ENCODE results near the gene KIF2A. TPM values are rescaled to one million over a fixed set of nuclear protein-coding genes. Genes with fewer than 3 reads are reported as not detected.

KIF2A gene
- total and polyA plus RNA-seq, 2 of the 8 experiments (the other 6 are each of a cell fraction or from before 2014, with no cell fraction given), result 18.4 to 97.1 TPM

DNA sequence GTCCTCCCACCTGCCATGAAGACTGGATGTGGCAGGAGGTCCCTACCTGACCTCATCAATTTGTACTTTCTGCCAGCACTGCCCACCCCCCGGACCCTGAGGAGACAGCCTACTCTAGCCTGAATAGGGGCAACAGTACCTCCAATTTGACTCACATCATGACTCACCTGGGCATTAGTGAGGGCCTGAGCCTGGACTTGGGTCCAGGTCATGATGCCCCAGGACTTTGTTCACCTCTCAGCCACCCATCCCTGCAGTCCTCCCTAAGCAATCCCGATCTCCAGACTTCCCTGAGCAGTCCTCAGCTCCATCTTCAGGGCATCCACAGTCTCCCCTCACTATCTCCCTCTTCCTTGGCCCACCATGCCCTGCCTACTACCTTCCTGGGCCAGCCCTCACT lies 28.1 kb downstream of the KIF2A start:
- Histone ChIP-seq H2BK12ac (ENCODE audit: low read depth, low read length) (no peak overlapping the region), H4K5ac (ENCODE audit: insufficient read length, low read depth, low read length) (no peak overlapping the region), H3K79me1 (ENCODE audit: low read depth, low read length) (peaks cover 12% of the 10 kb centered on the region), H2BK120ac (replicated peaks; ENCODE audit: low read depth, low read length) (no peak overlapping the region), H3K56ac (replicated peaks; ENCODE audit: insufficient read length, low read depth, low read length) (no peak overlapping the region), H3K27me3 (replicated peaks in 1 of 4; ENCODE audit: control insufficient read depth in 3 of 4, extremely low read depth in 1 of 4, insufficient read depth in 3 of 4, low read length in 3 of 4) (no peaks in the 10 kb centered on the region), H3K4me1 (replicated peaks in 1 of 4; ENCODE audit: control insufficient read depth in 3 of 4, insufficient read depth in 4 of 4, low read length in 3 of 4) (peaks cover 0 to 3% (median 0%) of the 10 kb centered on the region in 4 experiments; a peak in 2 of 7 replicates), H2BK20ac (ENCODE audit: low read length) (no peak overlapping the region), H2AK5ac (ENCODE audit: low read depth, low read length) (no peak overlapping the region), H3K9ac (replicated peaks in 1 of 4; ENCODE audit: extremely low read depth in 1 of 4, low read depth in 3 of 4, low read length in 3 of 4) (no peak overlapping the region), H3K23me2 (ENCODE audit: low read depth, low read length) (no peaks in the 10 kb centered on the region), H3K9me3 (ENCODE audit: insufficient read depth in 2 of 2, low read depth in 1 of 2, low read length in 1 of 2) (no peaks in the 10 kb centered on the region), H4K91ac (replicated peaks; ENCODE audit: insufficient read length, low read length) (no peak overlapping the region), H3K18ac (ENCODE audit: extremely low read depth, low read length) (no peak overlapping the region), H2BK5ac (ENCODE audit: low read depth, low read length) (no peak overlapping the region), H4K8ac (ENCODE audit: extremely low read depth, insufficient read depth, low read length) (no peak overlapping the region), H2AFZ (ENCODE audit: low read length) (no peak overlapping the region), H3K79me2 (ENCODE audit: control insufficient read depth in 1 of 2, insufficient read depth in 2 of 2, low read length in 2 of 2) (peaks cover 0 to 88% of the 10 kb centered on the region in 2 experiments; a peak in 2 of 4 replicates), H3K27ac (ENCODE audit: low read depth, low read length) (no peak overlapping the region), H4K20me1 (replicated peaks in 1 of 2; ENCODE audit: control insufficient read depth in 1 of 2, insufficient read depth in 2 of 2, low read length in 2 of 2) (peaks cover 9 to 19% of the 10 kb centered on the region in 2 experiments), H2BK15ac (ENCODE audit: low read length) (no peak overlapping the region), H3K36me3 (ENCODE audit: control insufficient read depth in 2 of 4, insufficient read depth in 4 of 4, low read length in 3 of 4) (no peaks in the 10 kb centered on the region; a peak in 1 of 8 replicates), H3K4me2 (ENCODE audit: insufficient read depth in 1 of 2, low read depth in 2 of 2, low read length in 2 of 2) (no peak overlapping the region), H3K14ac (ENCODE audit: insufficient read length) (no peak overlapping the region), H3K4ac (replicated peaks; ENCODE audit: insufficient read length, low read depth, low read length) (no peak overlapping the region), H3K4me3 (ENCODE audit: extremely low read depth in 1 of 4, insufficient read depth in 2 of 4, low read depth in 3 of 4, low read length in 4 of 4) (no peak overlapping the region), H3K23ac (ENCODE audit: insufficient read length) (no peak overlapping the region)
- ChIA-PET CTCF (ENCODE audit: partially characterized antibody) (interaction anchor here (1.3 kb wide), 1 partner anchor 10 kb away, joined by 7 read pairs; no protein-coding TSS in a partner anchor), POLR2A (ENCODE audit: partially characterized antibody) (interaction anchor here (1.0 kb wide), 1 partner anchor 15 kb away, joined by 3 read pairs; no protein-coding TSS in a partner anchor)
- DNase-seq (ENCODE audit: low read depth in 1 of 2, low spot score in 2 of 2) (no peak), FAIRE-seq (no peak)
- WGBS, 2 experiments (ENCODE audit: extremely low coverage in 1 of 2, insufficient coverage in 1 of 2, insufficient read length in 1 of 2, insufficient replicate concordance in 2 of 2, low coverage in 1 of 2, low lambda C conversion rate in 2 of 2, missing lambda C conversion rate in 1 of 2), result 100% methylated on average over 1 of the region's 2 CpGs; no CpG with 5 or more reads in 1 of the 2 experiments
- TF ChIP-seq, protein P1, sequence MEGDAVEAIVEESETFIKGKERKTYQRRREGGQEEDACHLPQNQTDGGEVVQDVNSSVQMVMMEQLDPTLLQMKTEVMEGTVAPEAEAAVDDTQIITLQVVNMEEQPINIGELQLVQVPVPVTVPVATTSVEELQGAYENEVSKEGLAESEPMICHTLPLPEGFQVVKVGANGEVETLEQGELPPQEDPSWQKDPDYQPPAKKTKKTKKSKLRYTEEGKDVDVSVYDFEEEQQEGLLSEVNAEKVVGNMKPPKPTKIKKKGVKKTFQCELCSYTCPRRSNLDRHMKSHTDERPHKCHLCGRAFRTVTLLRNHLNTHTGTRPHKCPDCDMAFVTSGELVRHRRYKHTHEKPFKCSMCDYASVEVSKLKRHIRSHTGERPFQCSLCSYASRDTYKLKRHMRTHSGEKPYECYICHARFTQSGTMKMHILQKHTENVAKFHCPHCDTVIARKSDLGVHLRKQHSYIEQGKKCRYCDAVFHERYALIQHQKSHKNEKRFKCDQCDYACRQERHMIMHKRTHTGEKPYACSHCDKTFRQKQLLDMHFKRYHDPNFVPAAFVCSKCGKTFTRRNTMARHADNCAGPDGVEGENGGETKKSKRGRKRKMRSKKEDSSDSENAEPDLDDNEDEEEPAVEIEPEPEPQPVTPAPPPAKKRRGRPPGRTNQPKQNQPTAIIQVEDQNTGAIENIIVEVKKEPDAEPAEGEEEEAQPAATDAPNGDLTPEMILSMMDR (IDR thresholded peaks at IDR 0.05; ENCODE audit: control extremely low read depth in 1 of 3, insufficient read depth in 1 of 3, low read depth in 1 of 3, low read length in 3 of 3), result no peak
- TF ChIP-seq SIN3A (conservative IDR thresholded peaks at IDR 0.05 in 1 of 2, IDR thresholded peaks at IDR 0.05 in 1 of 2; ENCODE audit: low read depth in 1 of 2, low read length in 2 of 2) (no peak), TAF1 (IDR thresholded peaks at IDR 0.05; ENCODE audit: low read depth, low read length) (no peak), EP300 (IDR thresholded peaks at IDR 0.05; ENCODE audit: borderline replicate concordance in 1 of 2, low read depth in 2 of 2, low read length in 2 of 2) (no peak)

Measured in H1 (cell line).